GM19468 (cell line): ENCODE data around the gene RTBDN.
"Not testable (repeated sequence)": the region's sequence is repeated elsewhere in the genome, so short reads cannot be mapped to it uniquely, and the experiment has no call there.

Experiments
- ATAC-seq: cut with Tn5 transposase; IDR thresholded peaks from one replicate; pipeline ENCODE4 v1.9.1; 2021; ENCODE audit warnings: mild to moderate bottlenecking, moderate library complexity, moderate number of reproducible peaks; ENCODE audit not compliant: unreplicated experiment; ENCODE audit errors: extremely low read depth

RTBDN gene

DNA sequence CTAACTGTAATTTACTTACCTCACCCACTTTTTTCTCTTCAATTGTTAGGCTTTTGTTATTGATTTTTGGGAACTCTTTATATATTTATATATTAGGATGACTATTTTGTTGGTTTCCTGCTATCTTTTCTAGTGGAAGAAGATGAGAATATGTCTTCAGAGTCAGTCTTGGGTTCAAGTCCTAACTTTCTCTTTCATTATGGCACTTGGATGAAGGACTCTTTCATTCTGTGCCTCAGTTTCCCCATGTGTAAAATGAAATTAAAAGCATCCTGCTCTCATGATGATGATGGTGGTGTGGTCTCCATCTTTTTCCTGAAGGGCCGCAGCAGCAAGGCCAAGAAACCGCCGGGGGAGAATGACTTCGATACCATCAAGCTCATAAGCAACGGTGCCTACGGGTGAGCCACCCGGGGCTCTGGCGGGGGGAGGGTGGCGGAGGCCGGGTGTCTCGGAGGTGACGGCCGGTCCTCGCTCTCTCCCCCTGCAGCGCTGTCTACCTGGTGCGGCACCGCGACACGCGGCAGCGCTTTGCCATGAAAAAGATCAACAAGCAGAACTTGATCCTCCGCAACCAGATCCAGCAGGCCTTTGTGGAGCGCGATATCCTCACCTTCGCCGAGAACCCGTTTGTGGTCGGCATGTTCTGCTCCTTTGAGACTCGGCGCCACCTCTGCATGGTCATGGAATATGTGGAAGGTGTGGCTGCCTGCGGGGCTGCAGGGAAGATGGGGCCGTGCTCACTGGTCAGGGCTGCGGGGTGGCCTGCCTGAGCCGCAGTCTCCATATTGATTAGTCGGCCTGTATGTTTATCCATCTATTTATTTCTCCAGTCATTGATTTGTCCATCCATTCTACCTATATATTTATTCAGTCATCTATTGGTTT is 23.9 kb upstream of the RTBDN start:
- ATAC-seq: no peak

DNA sequence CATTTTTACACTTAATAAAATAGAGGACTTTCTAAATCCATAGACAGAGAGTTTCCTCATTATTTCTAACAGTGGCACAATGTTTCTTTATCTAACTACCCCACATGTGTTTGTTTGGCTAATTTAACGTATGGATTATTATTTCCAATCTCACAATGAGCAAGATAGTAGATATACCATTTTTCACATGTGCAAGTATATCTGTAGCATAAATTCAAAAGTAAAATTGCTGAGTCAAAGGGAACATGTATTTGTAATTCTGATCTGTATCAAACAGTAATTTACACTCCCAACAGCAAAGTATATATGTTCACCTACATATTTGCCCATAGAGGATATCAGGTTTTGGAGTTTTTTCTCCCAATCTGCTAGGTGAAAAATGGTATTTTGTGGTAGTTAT is 22.3 kb upstream of the RTBDN start:
- ATAC-seq: no peak

DNA sequence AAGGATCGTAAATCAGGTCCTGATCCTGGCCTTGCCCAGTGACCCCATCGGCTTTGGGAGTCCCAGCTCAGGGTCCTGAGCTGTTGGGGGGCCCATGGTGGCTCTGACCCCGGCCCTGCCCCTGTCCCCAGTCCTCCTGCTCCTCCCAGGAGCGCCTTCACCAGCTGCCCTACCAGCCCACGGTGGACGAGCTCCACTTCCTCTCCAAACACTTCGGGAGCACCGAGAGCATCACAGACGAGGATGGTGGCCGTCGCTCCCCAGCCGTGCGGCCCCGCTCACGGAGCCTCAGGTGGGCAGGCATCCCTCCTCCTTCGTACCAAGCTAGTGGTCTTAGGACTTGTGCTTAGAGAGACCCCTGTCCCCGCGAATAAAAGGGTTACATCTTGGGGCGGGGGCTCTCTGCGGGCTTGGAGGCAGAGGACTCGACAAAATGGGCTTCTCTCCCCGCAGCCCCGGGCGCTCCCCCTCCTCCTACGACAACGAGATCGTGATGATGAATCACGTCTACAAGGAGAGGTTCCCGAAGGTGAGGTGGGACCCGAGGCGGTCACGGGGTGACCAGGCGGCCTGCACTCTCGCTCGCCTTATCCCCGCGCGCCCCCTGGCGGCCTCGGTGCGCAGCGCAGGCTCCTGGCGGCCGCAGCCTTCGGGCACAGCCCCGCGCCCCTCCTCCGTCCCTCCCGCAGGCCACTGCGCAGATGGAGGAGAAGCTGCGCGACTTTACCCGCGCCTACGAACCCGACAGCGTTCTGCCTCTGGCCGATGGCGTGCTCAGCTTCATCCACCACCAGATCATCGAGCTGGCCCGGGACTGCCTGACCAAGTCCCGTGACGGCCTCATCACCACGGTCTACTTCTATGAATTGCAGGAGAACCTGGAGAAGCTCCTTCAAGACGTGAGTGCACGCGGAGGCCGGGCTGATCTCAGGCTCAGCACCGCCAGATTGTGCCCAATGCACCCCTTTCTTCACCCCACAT is 13.1 kb upstream of the RTBDN start:
- no peak for ATAC-seq

DNA sequence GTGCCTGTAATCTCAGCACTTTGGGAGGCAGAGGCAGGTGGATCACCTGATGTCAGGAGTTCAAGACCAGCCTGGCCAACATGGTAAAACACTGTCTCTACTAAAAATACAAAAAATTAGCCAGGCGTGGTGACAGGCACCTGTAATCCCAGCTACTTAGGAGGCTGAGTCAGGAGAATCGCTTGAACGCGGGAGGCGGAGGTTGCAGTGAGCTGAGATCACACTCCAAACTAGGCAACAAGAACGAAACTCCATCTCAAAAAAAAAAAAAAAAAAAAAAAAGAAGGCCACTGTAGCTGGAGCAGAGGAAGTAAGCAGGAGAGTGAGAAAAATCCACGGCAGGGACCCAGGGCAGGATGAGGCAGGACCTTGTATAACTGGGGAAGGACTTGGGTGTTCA is 12.2 kb upstream of the RTBDN start:
- ATAC-seq: not testable (repeated sequence)

DNA sequence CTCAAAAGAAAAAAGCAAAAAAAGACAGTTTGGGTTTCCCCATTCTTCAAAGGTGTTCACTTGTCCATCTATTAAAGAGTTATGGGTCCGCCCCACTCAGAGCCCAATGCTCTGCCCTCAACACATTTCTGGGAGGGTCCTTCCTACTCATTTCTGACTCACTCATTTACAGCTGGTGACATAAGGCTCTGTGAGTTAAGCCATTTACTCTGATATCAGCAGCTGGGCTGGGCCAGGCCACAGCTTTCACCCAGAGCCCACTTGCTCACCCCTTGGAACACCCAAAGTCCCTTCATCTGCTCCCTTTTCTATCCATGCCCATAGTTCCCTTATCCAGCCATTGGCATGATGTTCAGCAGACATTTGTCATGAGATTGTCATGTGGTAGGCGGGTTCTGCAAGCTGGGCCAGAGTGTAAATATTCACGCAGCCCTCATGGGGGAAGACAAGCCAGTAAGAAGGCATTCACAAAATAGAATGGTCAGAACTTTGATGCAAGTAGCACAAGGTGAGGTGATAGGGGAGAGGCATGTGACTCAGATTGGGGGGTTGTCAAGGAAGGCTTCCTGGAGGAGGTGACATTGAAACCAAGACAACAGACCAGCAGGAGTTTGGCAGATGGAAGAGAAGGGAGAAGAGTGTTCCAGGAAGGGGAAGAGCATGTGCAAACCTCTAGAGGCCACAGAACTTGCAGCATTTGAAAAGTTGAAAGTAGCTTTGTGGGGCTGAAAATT is 9.8 kb upstream of the RTBDN start:
- ATAC-seq: no peak

DNA sequence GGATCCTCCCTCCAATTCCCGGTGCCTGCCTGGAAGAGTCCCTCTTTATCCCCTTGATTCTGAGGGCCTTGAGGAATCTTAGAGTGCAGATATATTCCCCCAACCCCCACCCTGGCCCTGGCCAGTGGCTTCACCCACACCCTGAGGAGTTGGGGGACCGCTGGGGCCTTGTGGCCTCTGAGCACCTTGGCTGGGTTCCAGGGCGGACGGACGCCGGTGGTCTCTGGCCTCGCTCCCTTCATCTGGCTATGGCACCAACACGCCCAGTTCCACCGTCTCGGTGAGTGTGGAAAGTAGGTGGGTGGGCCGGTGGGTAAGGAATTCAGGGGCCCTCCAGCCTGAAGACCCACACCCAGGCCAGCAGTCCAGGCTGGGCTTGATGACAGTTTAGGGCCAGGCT is 8.9 kb upstream of the RTBDN start:
- no peak for ATAC-seq

DNA sequence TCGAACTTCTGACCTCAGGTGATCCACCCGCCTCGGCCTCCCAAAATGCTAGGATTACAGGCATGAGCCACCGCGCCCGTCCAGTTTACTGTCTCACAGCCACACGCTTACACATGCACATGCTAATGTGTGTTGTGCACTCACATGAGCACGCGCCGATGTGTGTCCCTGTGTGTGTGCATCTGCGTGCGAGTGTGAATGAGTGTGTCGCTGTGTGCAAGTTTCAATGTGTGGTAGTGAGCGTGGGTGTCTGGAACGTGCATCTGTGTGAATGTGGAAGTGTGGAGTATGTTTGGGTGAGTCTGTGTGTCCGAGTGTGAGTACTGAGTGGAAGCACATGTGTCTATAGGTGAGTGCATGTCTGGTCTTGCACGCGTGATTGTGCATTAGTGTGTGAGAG is 8.1 kb upstream of the RTBDN start:
- no peak for ATAC-seq

DNA sequence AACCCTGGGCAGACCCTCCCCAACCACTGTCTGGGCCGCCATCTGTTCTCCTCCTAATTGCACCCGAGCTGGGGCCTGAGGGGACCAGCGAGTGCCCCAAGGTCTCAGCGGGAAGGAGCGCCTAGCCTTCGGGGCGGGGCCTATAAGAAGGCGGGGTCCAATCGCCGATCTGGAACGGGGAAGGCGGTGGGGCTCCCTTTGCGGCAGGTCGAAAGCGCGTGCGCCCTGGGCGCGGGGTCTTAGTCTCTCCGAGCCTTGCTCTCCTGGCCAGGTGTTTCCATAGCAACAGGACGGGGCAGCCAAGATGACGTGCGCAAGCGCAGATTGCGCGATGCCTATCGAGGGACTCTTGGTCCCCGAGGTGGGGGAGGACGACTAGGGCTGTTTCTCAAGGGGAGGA is 6.7 kb upstream of the RTBDN start:
- ATAC-seq: no peak

DNA sequence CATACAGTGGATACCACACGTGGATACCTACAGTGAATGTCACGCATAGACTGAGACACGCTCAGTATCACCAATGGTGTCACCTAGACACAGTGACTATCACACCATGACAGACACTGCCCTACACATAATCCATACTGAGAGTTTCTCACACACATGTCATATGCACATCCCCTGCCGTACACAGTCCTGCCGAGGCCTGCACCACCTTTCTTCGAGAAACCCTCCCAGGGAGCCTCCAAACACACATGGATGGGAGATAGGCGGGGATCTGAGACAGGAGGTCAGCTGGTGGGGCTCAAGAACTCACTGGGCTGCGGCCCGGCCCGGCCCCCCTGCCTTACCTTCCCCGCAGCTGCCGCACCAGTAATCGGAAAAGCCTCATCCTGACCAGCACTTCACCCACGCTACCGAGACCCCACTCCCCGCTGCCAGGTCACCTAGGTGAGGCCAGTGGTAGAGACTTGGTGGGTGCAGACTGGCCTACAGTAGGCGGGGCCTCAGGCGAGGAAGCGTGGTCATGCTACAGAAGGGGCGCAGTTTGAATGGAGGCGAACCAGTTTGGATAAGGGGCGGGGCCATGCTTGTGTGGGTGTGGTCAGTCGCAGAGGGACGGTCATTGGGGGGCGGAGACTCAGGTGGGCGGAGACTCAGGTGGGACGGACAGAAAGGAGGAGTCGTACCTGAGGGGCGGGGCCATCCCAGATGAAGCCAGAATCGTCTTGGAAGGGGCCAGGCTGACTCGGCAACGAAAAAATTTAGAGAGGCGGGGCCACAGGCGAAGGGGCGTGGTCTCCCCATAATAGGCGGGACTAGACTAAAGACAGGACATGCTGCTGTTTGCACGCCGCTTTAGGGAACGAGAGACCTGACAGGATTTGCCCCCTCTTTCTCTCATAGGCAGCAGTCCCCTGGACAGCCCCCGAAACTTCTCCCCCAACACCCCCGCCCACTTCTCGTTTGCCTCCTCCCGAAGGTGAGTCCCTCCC is 6.0 kb upstream of the RTBDN start:
- ATAC-seq: no peak

DNA sequence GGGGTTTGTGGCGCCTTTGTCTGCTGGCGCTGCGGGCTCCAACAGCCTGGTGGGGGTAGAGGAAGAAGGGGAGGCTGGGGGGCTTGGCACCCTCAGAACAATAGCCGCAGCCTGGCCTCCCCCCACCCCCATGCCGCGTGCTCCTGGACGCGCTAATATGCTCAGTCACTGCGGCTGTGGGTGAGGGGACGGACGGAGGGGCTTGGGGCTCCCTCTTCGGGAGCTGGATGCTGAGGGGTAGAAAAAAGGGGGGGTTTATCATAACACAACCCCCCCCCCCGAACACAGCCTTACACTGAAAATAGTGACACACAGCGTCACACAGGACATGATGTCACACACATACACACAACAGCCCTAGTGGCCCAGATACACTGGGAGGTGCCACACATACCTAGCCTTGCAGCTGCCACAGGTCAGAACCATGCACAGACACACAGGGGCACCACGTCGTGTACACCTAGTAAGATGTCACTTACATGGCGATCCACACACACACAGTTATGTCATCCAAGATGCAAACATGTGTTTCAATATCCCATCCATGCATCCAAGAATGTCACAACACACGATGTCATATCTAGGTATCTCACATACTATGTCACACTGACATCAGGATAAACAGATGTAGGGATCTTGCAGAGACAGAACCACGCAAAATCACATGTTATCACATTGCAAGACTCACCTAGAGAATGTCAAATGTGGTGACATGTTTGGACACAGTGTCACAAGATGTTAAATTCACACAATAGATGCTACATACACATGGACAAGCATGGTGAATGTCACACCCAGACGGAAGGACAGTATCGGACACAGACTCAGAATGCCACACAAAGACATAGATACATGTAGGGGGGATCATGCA is 4.7 kb upstream of the RTBDN start:
- no peak for ATAC-seq

DNA sequence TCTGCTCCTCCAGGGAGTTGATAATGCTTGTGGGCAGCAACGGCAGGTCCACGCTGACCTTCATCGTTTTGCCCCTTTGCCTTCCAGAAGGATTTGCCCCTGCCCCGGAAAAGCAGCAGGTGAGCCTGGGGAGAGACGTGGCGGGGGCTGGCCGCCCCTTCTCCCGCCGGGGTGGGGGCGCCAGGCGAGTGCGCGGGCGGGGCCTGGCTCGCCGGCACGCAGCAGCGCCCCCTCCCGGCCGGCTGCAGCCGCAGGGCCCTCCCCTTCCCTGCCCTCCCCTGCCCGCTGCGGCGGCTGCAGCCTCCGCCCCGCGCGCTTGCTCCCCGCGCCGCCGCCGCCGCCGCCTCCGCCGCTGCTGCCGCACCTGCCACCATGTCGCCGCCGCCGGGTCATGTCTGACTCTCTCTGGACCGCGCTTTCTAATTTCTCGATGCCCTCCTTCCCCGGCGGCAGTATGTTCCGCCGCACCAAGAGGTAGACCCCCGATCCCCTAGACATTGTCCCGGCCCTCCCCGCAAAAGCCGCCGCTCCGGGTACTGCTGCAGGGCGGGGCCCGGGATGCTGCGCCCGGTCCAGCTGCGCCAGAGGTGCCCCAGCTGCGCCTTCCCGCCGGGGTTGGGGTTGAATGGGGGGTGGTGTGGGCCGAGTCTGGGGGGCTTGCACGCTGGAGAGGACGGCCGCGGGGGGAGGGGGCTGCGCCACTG is 4.0 kb upstream of the RTBDN start, which contains the start of gene MAST1:
TSS of gene MAST1 (plus strand) at position 334 of the 704 bp plus-strand sequence. CDS start at position 392, 58 bp downstream.
- ATAC-seq: no peak

DNA sequence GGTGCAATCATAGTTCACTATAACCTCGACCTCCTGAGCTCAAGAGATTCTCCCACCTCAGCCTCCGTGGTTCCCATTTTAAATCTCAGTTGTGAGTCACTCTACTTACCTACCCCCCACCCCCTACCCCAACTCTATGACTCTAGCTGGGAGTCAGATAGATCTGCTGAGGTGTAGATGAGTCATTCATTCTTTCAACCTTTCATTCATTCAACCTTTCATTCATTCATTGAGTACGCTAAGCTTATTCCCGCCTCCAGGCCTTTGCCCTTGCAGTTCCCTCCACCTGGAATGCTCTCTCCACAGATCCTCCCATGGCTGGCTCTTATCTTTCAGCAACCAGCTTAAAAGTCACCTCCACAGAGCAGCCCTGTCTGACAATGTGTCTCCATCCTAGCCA is 2.8 kb upstream of the RTBDN start:
- ATAC-seq: no peak

DNA sequence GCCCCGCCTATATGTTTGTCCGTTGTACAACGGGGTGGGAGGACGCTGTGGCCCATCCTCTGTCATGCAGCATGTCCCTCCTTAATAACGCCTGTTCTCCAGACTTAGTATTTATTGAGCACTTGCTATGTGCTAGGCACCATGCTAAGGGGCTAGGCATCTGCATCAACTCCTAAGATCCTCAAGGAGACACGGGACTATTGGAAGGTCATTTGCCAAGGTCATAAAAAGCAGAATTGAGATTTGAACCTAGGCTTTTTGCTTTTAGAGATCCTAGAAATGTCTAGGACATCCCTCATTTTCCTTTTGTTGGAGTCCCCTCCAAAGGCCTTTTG is 2.1 kb upstream of the RTBDN start:
- no peak for ATAC-seq

DNA sequence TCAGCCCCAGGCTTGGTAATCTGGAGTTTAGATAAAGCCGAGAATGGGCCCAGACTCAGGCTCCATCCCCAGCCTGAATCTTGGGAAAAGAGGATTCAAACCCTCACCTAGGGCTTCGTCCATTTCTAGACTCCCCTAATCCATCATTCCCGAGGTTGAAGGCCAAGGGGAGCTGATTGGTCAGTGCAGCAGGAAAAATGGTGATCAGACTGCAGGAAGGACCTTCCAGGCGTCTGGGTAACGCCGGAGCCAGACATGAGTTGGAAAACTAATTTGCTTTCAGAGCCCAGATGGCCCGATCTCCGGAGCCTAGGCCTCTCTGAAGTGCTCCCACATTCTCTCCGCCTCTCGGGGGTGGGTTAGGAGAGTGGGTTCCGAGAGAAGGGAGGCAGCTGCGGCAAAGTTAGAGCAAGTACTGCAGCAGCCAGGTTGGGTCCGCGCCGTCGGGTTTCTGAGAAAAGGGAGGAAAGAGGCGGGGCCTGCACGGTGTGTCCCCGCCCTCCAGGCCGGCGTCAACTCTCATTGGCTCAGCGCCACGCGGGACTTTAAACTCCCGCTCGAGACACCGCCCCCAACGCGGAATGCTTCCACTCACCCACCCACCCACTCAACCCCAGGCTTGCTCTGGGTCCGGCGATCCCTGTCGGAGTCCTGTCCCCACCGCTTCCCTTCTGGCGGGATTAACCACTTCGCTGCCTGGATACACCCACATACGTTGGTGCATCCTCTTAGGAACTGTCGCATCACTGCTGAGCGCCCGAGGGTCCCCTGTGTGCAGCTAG is 788 bp upstream of the RTBDN start:
- no peak for ATAC-seq

DNA sequence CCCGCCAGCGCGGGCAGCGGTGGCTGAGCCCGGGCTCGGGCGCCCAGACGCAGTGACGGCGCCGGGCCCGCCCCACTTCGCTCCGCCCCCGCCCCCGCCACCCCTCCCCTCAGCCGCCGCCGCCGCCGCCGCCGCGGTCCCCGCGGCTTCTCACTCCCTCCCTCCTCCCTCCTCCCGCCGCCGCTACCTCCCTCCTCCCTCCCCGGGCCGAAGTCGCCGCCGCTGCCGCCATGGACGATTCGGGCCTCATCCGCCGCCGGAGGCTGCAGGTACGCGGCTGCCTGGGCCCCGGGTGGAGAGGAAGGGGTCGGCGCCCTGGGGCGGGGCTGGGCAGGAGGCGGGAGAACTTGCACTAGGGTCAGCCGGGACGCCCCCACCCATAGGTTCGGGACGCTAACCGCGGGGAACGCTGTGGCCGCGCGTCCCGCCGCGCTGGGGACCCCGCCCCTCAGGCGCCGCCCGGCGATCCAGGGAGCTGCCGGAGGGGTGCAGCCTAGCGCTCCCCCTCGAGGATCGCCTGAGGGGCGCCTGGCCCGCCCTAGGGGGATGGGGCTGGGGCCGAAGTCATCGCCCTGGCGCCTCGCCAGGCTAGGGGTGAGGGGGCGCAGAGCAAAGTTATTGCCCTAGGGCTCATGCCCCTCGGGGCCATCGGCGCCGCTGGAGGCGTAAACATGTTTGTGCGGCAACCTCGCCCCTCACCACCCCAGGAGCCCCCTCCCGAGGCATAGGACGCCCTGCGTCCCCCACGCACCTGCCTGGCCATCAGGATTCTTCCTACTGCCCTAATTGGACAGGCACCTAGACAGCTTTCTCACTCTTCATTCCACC is 427 bp downstream of the RTBDN start:
- no peak for ATAC-seq

DNA sequence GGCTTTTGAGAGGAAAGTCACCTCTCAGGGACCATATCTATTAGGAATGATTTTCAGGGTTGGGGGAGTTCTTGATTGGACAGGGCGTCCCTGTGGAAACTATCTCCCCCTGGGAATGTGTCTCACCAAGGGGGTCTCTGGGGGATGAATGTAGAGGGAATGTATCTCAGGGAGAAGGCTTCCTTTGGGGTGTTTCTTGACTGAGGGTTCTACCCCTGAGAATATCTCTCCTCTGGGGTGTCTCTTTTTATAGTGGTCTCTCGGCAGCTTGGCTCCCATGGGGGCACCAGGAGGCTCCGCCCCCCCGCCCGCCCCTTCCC is 1.0 kb downstream of the RTBDN start:
- ATAC-seq: no peak
